Natural killer cell (primary cell): Measurements from ENCODE around the gene PDK2. TPM values are rescaled to one million over a fixed set of nuclear protein-coding genes. Genes with fewer than 3 reads are reported as not detected.

Experiments
- ATAC-seq, 3 donors: fragments of 150-1000 bp in 2 of 3; fragments of 200-7000 bp in 1 of 3; cut with Tn5 transposase; 1 replicate in 1 of 3; 2 replicates in 2 of 3; pipeline ENCODE4 v1.10.0; 2021; ENCODE audit warnings: mild to moderate bottlenecking in 2 of 3, moderate library complexity in 2 of 3
- DNase-seq, 2 donors: peaks; one replicate each; pipeline versions ENCODE4 v3.0.0 to v3.0.0-alpha.2; 2013 to 2021; ENCODE audit warnings: mixed read lengths in 1 of 2
- H3K27ac ChIP-seq: one replicate; pipeline ENCODE4 v1.5.1; 2013; ENCODE audit warnings: mild to moderate bottlenecking, low read length
- H3K27me3 ChIP-seq: one replicate; pipeline ENCODE4 v1.6.1; 2013; ENCODE audit warnings: low read length; ENCODE audit not compliant: control insufficient read depth, insufficient read depth
- H3K36me3 ChIP-seq: one replicate; pipeline ENCODE4 v1.6.1; 2013; ENCODE audit warnings: low read length; ENCODE audit not compliant: control insufficient read depth, insufficient read depth
- H3K4me1 ChIP-seq: one replicate; pipeline ENCODE4 v1.6.1; 2013; ENCODE audit warnings: low read length; ENCODE audit not compliant: control insufficient read depth, insufficient read depth
- H3K4me3 ChIP-seq: one replicate; pipeline ENCODE4 v1.5.1; 2013; ENCODE audit warnings: low read length
- H3K9me3 ChIP-seq: one replicate; pipeline ENCODE4 v1.6.1; 2013; ENCODE audit warnings: low read length; ENCODE audit not compliant: control insufficient read depth, insufficient read depth
- H3K27ac Mint-ChIP-seq, 2 donors: one replicate each; pipeline ENCODE4 v1.8.0; 2022; ENCODE audit warnings: mild to moderate bottlenecking in 2 of 2, mixed read lengths in 2 of 2, moderate library complexity in 1 of 2
- H3K27me3 Mint-ChIP-seq, 2 donors: one replicate each; pipeline ENCODE4 v1.8.0; 2022; ENCODE audit warnings: low read depth in 2 of 2, mixed read lengths in 2 of 2
- H3K36me3 Mint-ChIP-seq: one replicate; pipeline ENCODE4 v1.8.0; 2022; ENCODE audit warnings: mixed read lengths
- H3K4me1 Mint-ChIP-seq, 2 donors: one replicate each; pipeline ENCODE4 v1.8.0; 2022; ENCODE audit warnings: mixed read lengths in 2 of 2
- H3K4me3 Mint-ChIP-seq: one replicate; pipeline ENCODE4 v1.8.0; 2022; ENCODE audit warnings: mild to moderate bottlenecking, moderate library complexity, mixed read lengths
- H3K9me3 Mint-ChIP-seq, 2 donors: one replicate each; pipeline ENCODE4 v1.8.0; 2022; ENCODE audit warnings: mixed read lengths in 2 of 2
- CTCF ChIP-seq: fragments of 200-600 bp; IDR thresholded peaks from one replicate; pipeline ENCODE4 v1.8.0; 2022; ENCODE audit warnings: antibody characterized with exemption
- WGBS: methylation state at CpG from one replicate; pipeline ENCODE4 v1.1.7; 2013; ENCODE audit warnings: missing lambda C conversion rate; ENCODE audit not compliant: insufficient coverage; 5-methylcytosine and 5-hydroxymethylcytosine counted together
- intact Hi-C: fragments of 100-400 bp; cut with micrococcal nuclease; formaldehyde crosslinking; loops from one replicate; pipeline ENCODE4 v1.14.2; 2022
- total RNA-seq, 4 donors: library from RNA; stranded (reverse); fragments of 120-200 nt in 1 of 4; gene quantifications; one replicate each; pipeline versions ENCODE4 v1.2.3 to v1.2.4, GENCODE V29; 2013 to 2022

Gene PDK2
- total RNA-seq, 3 donors from 2014 or later (not counting 1 experiment from before 2014, with no cell fraction given), result 23.2 to 32.9 (median 23.6) TPM

- intact Hi-C loops, result loop anchor here (5.0 to 10.0 kb wide), 2 partner anchors 37 to 165 kb away; partner anchors contain the start of gene SGCA
- peaks cover 6 to 13% of the 10 kb centered on the region in 2 donors for H3K27me3 Mint-ChIP-seq
- Histone ChIP-seq H3K4me3 (peak within 1 kb of the TSS; percentile 36), H3K36me3 (peaks cover 9% of the 10 kb centered on the region), H3K4me1 (peaks cover 40% of the 10 kb centered on the region), H3K9me3 (no peaks in the 10 kb centered on the region), H3K27ac (no peak within 1 kb of the TSS), H3K27me3 (peaks cover 12% of the 10 kb centered on the region)
- no peaks in the 10 kb centered on the region for H3K36me3 Mint-ChIP-seq
- H3K9me3 Mint-ChIP-seq, result no peaks in the 10 kb centered on the region
- DNase-seq (peak; percentile 49 to 76), ATAC-seq (peak; percentile 69 to 73 (median 73))
- under 1% methylated on average over 73 of the region's 84 CpGs for WGBS
- H3K4me1 Mint-ChIP-seq, result peaks cover 21 to 41% of the 10 kb centered on the region in 2 donors
- peak within 1 kb of the TSS; percentile 70 to 75 for H3K27ac Mint-ChIP-seq
- no peak for TF ChIP-seq CTCF
- H3K4me3 Mint-ChIP-seq, result peak within 1 kb of the TSS; percentile 85
Measured at GRCh38 chr17:50129728-50130558, 34.8 kb downstream of the PDK2 start, which contains the start of gene SAMD14. Gene SAMD14, minus strand, starts transcription at chr17:50130160. Its CDS starts 5,201 bp downstream, at chr17:50124959.

- peaks cover 12% of the 10 kb centered on the region for H3K27me3 ChIP-seq
- H3K4me1 ChIP-seq, result peaks cover 40% of the 10 kb centered on the region
- H3K36me3 ChIP-seq, result peaks cover 15% of the 10 kb centered on the region
- intact Hi-C loops, result loop anchor here (5.0 kb wide), 1 partner anchor 37 kb away; the partner anchor contains the start of gene SGCA
- 60% methylated on average over 16 of the region's 19 CpGs for WGBS
- Mint-ChIP-seq H3K36me3 (no peaks in the 10 kb centered on the region), H3K27me3 (peaks cover 6 to 13% of the 10 kb centered on the region in 2 donors), H3K9me3 (no peaks in the 10 kb centered on the region), H3K4me3 (peak overlapping the region; percentile 71), H3K27ac (peak overlapping the region; percentile 70 to 75), H3K4me1 (peaks cover 21 to 41% of the 10 kb centered on the region in 2 donors)
- no peaks in the 10 kb centered on the region for H3K9me3 ChIP-seq
- no peak overlapping the region for H3K27ac ChIP-seq
- ATAC-seq (peak in 1 of 3 donors; percentile 6), DNase-seq (peak in 1 of 2 donors; percentile 56)
- TF ChIP-seq CTCF, result no peak
- H3K4me3 ChIP-seq, result peak overlapping the region; percentile 36
Measured at GRCh38 chr17:50130559-50131305, 35.6 kb downstream of the PDK2 start.

- peaks cover 6 to 13% of the 10 kb centered on the region in 2 donors for H3K27me3 Mint-ChIP-seq
Measured at GRCh38 chr17:50132104-50132794, 37.1 kb downstream of the PDK2 start.

More at GRCh38 chr17:50132104-50132794, 37.1 kb downstream of the PDK2 start:
- no peak for DNase-seq
- H3K36me3 Mint-ChIP-seq, result no peaks in the 10 kb centered on the region
- peak overlapping the region; percentile 59 for H3K4me3 Mint-ChIP-seq
- no peaks in the 10 kb centered on the region for H3K9me3 Mint-ChIP-seq
- Histone ChIP-seq H3K9me3 (no peaks in the 10 kb centered on the region), H3K4me1 (peaks cover 37% of the 10 kb centered on the region), H3K27me3 (peaks cover 12% of the 10 kb centered on the region), H3K27ac (no peak overlapping the region), H3K36me3 (peaks cover 30% of the 10 kb centered on the region), H3K4me3 (no peak overlapping the region)
- WGBS, result 71% methylated on average over 4 of the region's 6 CpGs
- ATAC-seq, result no peak
- H3K27ac Mint-ChIP-seq, result peak overlapping the region; percentile 70 to 75
- intact Hi-C loops, result loop anchor here (5.0 kb wide), 1 partner anchor 35 kb away; the partner anchor contains the start of gene SGCA
- peaks cover 21 to 50% of the 10 kb centered on the region in 2 donors for H3K4me1 Mint-ChIP-seq
- TF ChIP-seq CTCF, result no peak
